Tibial nerve (tissue), 3 donors: Measurements from ENCODE around the gene MBD5.

Experiments used
- POLR2A ChIP-seq, 2 donors: fragments of 450-650 bp; IDR thresholded peaks; one replicate each; pipeline ENCODE4 v1.6.1; 2017; ENCODE audit warnings: antibody characterized with exemption in 2 of 2, mild to moderate bottlenecking in 2 of 2, moderate library complexity in 2 of 2
- TF ChIP-seq, protein P1 (sequence below), 5 experiments: fragments of 200-600 bp in 3 of 5; fragments of 450-650 bp in 2 of 5; sonication (generic) in 3 of 5; IDR thresholded peaks; one replicate each; pipeline ENCODE4 v1.5.1; 2016 to 2019; ENCODE audit warnings: antibody characterized with exemption in 5 of 5, mild to moderate bottlenecking in 3 of 5, moderate library complexity in 2 of 5

DNA sequence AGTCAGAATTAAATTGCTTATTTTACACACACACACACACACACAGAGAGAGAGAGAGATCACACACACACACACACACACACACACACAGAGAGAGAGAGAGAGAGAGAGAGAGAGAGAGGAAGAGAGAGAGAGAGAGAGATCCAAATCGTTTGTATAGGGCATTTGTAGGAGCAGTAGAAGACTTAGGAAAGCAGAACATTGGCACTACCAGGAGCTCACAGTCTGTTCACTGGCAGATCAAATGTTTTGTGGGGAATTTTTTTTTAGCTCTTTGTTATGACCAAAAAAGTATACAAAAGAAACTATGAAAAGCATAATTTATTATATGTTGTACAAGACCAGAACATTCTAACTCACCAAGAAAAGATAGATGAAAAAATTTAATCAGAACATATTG, 81.8 kb downstream of the MBD5 start:
- TF ChIP-seq POLR2A (IDR thresholded peaks at IDR 0.05) = no peak
- TF ChIP-seq, protein P1, sequence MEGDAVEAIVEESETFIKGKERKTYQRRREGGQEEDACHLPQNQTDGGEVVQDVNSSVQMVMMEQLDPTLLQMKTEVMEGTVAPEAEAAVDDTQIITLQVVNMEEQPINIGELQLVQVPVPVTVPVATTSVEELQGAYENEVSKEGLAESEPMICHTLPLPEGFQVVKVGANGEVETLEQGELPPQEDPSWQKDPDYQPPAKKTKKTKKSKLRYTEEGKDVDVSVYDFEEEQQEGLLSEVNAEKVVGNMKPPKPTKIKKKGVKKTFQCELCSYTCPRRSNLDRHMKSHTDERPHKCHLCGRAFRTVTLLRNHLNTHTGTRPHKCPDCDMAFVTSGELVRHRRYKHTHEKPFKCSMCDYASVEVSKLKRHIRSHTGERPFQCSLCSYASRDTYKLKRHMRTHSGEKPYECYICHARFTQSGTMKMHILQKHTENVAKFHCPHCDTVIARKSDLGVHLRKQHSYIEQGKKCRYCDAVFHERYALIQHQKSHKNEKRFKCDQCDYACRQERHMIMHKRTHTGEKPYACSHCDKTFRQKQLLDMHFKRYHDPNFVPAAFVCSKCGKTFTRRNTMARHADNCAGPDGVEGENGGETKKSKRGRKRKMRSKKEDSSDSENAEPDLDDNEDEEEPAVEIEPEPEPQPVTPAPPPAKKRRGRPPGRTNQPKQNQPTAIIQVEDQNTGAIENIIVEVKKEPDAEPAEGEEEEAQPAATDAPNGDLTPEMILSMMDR (IDR thresholded peaks at IDR 0.05) = no peak
